ENCODE data around the gene SUSD4.
"Not testable (repeated sequence)": the region's sequence is repeated elsewhere in the genome, so short reads cannot be mapped to it uniquely, and the experiment has no call there.

The SUSD4 gene

DNA sequence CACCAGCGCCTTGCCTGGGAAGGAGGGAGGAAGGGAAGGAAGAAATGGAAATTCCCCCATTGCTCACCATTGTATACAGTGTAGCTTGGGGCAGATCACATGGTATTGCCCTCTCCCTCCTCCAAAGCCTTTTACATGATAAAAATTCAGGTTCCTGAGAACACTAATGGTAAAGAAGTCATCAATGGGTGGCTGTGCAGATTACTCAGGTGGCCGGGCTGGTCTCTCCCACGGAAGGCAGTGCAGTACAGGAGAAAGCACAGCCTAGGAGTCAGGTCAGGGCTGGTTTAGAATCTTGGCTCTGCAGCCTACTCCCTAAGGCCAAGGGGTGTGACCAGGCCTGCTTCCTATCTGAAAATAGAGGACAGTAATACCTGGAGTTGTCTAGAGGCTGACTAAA lies 107.9 kb downstream of the SUSD4 start:
- DNase-seq, result no peak
- TF ChIP-seq GATA1 (IDR thresholded peaks at IDR 0.05; ENCODE audit: low read depth, low read length), result no peak
- TF ChIP-seq POLR2A (IDR thresholded peaks at IDR 0.05; ENCODE audit: low read length), result no peak

DNA sequence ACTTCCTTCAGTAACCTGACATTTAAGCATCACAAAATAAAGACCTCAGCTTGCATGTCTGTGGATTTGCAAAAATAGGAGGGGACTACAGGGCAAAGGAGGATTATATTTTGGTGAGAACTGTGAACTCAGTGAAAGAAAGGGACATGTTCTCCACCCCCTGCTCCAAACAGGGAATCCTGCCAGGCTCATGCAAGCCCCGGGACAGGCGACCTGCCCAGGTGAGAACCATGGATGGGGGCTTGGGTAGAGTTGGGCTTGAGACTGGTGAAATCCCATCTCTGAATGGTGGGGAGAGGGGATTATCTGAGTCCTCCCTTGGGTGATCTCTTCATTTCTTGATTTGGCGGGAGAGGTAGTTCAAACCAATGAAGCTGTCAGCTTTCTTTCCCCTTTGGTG lies 110.1 kb downstream of the SUSD4 start:
- no peak for DNase-seq

DNA sequence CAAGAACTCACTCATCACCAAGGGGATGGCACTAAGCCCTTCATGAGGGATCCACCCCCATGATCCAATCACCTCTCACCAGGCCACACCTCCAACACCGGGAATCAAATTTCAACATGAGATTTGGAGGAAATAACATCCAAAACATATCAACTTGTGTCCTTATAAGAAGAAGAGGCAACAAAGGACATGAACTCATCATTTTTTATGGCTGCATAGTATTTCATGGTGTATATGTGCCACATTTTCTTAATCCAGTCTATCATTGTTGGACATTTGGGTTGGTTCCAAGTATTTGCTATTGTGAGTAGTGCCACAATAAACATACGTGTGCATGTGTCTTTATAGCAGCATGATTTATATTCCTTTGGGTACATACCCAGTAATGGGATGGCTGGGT lies 112.6 kb downstream of the SUSD4 start:
- DNase-seq, result not testable (repeated sequence)

More for the DNA sequence above, 110.1 kb downstream of the SUSD4 start:
- TF ChIP-seq GATA1 (IDR thresholded peaks at IDR 0.05; ENCODE audit: low read depth, low read length), result no peak
- TF ChIP-seq POLR2A (IDR thresholded peaks at IDR 0.05; ENCODE audit: low read length), result no peak

DNA sequence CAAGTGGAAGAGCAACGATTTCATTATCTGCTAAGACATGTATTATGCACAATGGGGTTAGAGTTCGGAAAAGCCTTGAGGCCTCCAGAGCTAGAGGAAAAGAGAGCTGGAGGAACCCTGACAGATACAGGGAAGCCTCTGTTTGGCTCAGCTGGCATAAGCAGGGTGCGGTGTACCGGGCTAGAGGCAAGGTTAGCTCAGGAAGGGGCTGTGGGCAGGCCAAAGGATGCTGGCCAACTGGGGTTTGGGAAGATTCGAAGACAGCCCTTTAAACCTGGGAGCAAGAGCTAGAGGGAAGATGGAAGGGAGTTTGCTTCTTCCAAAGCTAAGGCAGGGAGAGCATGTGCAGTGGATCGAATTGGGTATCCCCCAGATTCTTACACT lies 113.4 kb downstream of the SUSD4 start:
- no peak for DNase-seq
- TF ChIP-seq GATA1 (IDR thresholded peaks at IDR 0.05; ENCODE audit: low read depth, low read length), result no peak
- TF ChIP-seq POLR2A (IDR thresholded peaks at IDR 0.05; ENCODE audit: low read length), result no peak

DNA sequence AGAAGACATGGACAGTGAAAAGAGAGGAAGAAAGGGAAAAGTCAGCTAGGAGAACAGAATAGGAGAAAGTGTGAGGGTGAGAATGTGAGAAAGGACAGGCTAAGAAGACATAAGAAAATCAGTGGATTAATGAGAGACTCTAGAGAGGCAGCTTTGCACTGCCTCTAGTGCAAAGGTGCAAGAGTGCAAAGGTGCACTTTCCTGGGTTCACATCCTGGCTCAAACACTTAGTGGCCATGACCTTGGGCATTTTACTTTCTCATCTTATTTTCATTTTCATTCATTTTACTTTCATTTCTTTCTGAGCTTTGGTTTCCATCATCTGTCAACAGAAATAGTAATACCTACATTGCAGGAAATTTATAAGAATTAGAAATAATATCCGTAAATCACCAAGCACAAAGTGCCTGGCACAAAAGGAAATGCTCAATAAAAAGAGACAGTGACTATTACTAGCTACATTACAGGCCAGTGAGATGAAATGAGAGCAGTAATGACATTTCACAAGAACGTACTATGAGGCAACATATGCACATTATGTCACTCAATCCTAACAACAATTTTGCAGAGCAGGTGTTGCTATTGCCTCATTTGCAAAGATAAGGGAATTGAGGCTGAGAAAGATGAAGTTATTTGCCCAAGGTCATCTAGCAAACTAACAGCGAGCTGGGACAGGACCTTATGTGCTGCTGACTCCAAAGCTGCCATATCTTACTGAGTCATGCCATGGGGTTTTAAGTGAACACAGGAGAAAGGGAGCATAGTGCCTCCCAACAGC lies 113.9 kb downstream of the SUSD4 start:
- TF ChIP-seq GATA1 (IDR thresholded peaks at IDR 0.05; ENCODE audit: low read depth, low read length) (no peak), POLR2A (IDR thresholded peaks at IDR 0.05; ENCODE audit: low read length) (no peak)
- DNase-seq, result no peak

DNA sequence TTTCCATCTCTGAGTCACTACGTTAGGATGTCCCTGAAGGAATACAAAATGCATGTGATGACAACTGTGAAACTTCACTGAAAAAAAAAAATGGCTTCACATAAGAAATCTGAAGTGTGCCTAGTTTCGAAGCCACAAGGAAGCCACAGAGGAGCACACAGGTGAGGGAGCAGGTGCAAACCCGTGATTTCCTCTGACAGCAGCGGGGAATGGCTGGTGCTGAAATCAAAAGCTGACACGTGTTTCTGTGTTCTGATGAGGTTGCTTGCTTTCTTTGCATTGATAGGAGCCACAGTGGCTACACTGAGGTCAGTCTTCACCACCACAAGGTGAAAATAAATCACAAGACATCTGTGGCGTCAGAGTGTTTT lies 115.2 kb downstream of the SUSD4 start:
- TF ChIP-seq POLR2A (IDR thresholded peaks at IDR 0.05; ENCODE audit: low read length) (no peak), GATA1 (IDR thresholded peaks at IDR 0.05; ENCODE audit: low read depth, low read length) (no peak)
- DNase-seq, result no peak

DNA sequence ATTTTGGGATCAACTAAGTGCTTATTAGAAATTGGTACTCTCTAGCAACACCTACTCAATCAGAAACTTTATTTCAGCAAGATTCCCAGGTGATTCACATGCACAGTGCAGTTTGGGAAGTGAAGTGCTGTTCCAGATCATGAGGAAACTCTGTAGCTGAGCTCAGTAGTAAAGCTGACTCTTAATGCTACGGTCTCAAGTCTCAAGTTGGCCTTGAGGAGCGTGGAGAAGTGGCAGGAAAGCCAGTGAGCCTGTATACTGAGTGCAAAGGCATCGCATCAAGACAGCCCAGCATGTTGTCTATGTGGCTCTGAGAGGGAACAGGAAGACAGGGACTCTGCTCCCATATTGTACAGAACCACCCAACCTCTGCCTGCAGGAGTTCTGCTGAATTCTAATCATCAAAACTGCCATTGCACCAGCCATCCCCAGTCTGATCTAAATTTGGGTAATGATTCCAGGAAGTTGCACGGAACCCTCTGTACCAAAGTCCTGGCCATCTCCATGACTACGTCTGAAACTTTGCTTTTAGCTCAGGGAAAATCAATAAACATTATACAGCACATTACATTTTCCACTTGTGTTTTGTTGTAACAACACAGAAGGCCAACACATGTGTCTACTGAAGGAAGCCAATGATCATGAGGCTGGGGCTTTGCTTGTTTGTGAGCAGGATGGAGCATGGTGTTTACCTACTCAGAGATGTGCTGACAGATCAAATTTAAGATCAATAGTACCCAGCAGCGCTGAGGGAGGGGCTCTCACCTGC lies 115.8 kb downstream of the SUSD4 start:
- no peak for DNase-seq
- TF ChIP-seq POLR2A (IDR thresholded peaks at IDR 0.05; ENCODE audit: low read length), result no peak
- TF ChIP-seq GATA1 (IDR thresholded peaks at IDR 0.05; ENCODE audit: low read depth, low read length), result no peak

DNA sequence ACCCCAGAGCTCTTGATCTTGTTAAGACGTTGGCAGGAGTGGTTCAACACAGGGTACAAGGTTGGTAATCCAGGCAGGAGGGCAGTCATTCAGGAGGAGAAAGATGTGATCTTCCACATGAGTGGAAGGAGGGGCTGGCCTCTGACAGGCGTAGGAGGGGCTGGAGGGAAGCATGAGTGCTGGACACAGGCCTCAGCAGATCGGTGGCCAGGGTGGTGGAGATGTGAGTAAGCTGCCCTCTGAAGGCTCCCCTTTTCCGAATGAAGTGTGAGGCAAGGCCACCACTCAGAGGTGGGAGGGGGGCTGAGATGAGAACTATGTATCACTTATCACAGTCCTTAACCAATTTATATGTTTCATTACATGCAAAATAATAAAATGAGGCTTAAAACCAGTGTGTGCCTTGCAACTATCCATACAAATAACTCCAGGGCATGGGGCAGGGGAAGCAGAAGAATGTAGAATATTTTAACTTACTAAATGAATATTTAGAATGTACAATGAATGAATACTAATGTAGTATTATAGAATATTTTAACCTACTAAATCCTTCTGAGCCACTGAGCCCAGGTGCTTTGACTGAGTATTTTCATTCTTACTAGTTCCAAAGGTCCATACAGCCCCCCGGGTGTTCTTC lies 117.4 kb downstream of the SUSD4 start:
- no peak for TF ChIP-seq POLR2A (IDR thresholded peaks at IDR 0.05; ENCODE audit: low read length)
- no peak for TF ChIP-seq GATA1 (IDR thresholded peaks at IDR 0.05; ENCODE audit: low read depth, low read length)
- no peak for DNase-seq

DNA sequence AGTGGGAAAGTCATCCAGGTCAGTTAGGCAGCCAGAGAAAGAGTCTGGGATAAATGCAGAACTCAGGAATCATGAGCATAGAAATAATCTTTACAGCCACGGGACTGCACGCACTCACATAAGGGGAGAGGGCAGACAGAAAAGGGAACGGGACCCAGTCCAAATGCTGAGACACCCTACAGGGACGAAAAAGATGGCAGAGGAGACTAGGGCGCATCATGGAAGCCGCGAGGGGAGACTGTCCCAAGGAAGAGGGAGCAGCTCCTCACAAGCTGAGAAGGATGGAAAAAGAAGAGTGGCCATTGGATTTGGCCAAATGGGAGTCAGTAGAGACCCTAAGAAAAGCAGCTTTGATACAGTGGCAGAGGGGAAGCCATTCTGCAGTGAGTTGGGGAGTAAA lies 118.0 kb downstream of the SUSD4 start:
- no peak for DNase-seq
- no peak for TF ChIP-seq POLR2A (IDR thresholded peaks at IDR 0.05; ENCODE audit: low read length)
- TF ChIP-seq GATA1 (IDR thresholded peaks at IDR 0.05; ENCODE audit: low read depth, low read length), result no peak

DNA sequence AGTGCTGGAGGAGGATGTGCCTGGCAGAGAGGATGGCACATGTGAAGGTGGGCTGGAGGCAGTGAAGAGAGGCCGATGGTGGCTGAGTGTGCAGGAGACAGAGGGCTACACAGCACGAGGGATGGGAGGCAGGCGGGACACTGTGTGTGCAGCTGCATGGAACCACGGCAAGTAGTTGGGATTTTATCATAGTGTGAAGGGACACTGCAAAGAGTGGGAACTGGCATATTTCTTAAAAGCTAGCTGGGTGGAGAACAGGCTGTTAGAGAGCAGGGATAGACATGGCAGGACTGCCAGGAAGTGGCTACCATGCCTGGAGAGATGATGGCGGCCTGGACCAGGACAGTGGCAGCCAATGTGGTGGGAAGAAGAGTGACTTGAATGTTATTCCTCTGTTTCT lies 118.6 kb downstream of the SUSD4 start:
- TF ChIP-seq POLR2A (IDR thresholded peaks at IDR 0.05; ENCODE audit: low read length) (no peak), GATA1 (IDR thresholded peaks at IDR 0.05; ENCODE audit: low read depth, low read length) (no peak)
- no peak for DNase-seq

DNA sequence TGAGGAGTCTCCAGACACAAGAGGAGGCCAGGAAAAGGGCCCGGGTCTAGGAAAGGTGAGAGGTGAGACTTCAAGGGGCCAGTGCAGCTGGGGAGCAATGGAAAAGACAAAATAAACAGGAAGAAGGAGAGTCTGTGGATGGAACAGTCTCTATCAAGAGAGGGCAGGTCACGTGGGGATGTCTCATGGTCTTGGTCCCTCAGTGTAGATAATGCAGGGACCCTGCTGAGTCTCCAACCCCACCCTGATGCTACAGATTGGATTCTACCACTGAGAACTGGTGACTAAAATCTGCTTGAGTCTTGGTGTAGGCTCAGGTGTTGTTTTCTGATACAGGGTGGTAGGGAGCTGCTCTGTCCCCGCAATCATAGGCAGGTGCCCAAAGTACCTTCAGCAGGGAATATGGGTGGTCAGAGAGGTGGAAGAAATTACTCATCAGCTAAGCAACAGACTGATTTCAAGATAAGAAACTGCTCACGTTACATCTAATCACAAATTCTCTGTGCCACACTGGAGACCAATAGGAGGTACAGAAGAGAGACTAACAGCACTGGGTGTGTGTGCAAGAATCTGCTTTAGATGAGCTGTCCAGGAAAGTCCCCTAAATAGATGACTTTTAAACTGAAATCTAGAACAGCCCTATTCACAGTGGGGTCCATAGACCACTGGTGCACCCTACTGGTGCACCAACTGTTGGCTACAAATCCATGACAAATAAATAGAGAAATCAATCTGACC lies 119.4 kb downstream of the SUSD4 start:
- DNase-seq, result peak; percentile 20
- TF ChIP-seq GATA1 (IDR thresholded peaks at IDR 0.05; ENCODE audit: low read depth, low read length), result no peak

DNA sequence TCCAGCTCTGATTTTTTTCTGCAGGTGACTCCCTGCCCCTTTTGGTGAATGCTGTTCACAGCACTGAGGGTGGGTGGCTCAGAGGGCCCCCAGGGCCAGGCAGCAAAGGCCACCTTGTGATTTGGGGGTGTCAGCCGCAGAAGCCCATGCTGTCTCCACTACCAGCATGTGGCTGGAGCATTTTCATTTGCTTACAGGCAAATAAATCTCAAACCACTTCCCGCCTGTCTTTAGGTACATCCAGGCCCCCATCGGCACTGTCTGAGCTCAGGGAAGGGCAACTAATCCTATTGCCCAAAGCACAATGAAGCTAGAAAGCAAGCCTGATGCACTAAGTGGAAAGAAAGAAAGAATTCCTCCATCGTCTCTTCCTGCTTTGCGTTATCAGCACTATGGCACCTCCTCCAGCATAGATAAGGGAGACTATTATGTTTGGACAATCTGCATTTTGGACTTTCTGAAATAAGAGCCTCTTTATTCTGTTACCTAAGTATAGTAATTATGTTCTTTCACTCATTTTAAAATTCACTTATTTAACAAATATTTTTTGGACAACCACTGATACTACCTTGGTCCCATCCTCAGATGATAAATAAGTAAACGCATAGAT lies 120.4 kb downstream of the SUSD4 start:
- DNase-seq, result no peak
- TF ChIP-seq GATA1 (IDR thresholded peaks at IDR 0.05; ENCODE audit: low read depth, low read length), result no peak
- TF ChIP-seq POLR2A (IDR thresholded peaks at IDR 0.05; ENCODE audit: low read length), result no peak

DNA sequence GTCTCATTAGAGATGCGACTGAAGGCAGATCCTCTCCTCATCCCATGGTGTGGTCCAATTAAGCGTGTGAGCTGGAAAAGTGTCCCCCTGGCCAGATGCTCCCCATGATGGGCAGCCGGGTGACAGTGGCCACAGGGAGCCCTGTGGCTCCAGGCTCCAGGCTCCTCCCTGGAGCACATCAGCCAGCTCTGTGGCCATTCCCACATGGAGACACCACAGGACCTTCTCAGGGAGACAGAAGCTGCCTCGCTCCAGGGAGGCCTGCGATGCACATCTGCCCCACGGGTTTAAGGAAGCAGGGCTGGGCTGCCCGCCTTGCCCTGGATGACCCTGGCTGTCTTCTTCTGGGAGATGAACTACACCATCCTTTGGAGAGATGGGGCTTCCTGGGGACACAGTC lies 121.0 kb downstream of the SUSD4 start:
- no peak for DNase-seq
- TF ChIP-seq POLR2A (IDR thresholded peaks at IDR 0.05; ENCODE audit: low read length), result no peak
- TF ChIP-seq GATA1 (IDR thresholded peaks at IDR 0.05; ENCODE audit: low read depth, low read length), result no peak

Data from erythroblast (primary cell).